A673 (cell line): ENCODE results near the gene RIN2.

ENCODE experiments used
- CTCF ChIP-seq: fragments of 300-800, 200-600 bp; sonication (generic); conservative IDR thresholded peaks from 2 replicates; pipeline ENCODE4 v1.5.1; 2017; ENCODE audit warnings: low read depth, mild to moderate bottlenecking, antibody characterized with exemption, low read length, moderate library complexity, mixed read lengths
- EZH2 ChIP-seq: fragments of 200-600 bp; sonication (generic); IDR thresholded peaks from 2 replicates; pipeline ENCODE4 v1.6.1; 2017; ENCODE audit warnings: borderline replicate concordance, low read depth, mild to moderate bottlenecking, mixed read lengths, antibody characterized with exemption, low read length; ENCODE audit not compliant: poor library complexity, severe bottlenecking

GRCh38 chr20:19779634-19780033, 21.6 kb downstream of the RIN2 start:
- TF ChIP-seq CTCF, result no peak
- TF ChIP-seq EZH2, result no peak
